K562 (cell line): ENCODE results near the gene PRDX1. TPM values are rescaled to one million over a fixed set of nuclear protein-coding genes. Genes with fewer than 3 reads are reported as not detected.

Experiments
- DEAF1 ChIP-seq: fragments of 450-650 bp; formaldehyde crosslinking; IDR thresholded peaks from 2 replicates; pipeline ENCODE4 v1.4.0; 2020; ENCODE audit warnings: mild to moderate bottlenecking, moderate library complexity
- EP300 ChIP-seq: IDR thresholded peaks from 2 replicates; pipeline ENCODE4 v1.6.1; 2012; ENCODE audit warnings: low read length, improper control_type of control experiment
- HDGF ChIP-seq: fragments of 450-650 bp; IDR thresholded peaks from 2 replicates; pipeline ENCODE4 v1.6.1; 2016
- HLTF ChIP-seq: fragments of 450-650 bp; IDR thresholded peaks from 2 replicates; pipeline ENCODE4 v1.6.1; 2016
- HMG20A ChIP-seq: fragments of 450-650 bp; formaldehyde crosslinking; conservative IDR thresholded peaks from 2 replicates; pipeline ENCODE4 v1.4.0; 2020; ENCODE audit warnings: mild to moderate bottlenecking, mixed read lengths
- MYC ChIP-seq, 2 experiments: fragments of 250-450 bp in 1 of 2; sonication (Bioruptor Pico) in 1 of 2; IDR thresholded peaks; 2 replicates each; pipeline versions ENCODE4 v1.5.1 to v1.6.1; 2012 to 2021; ENCODE audit warnings: low read depth in 2 of 2, borderline replicate concordance in 1 of 2, improper control_type of control experiment in 1 of 2, low read length in 1 of 2, mild to moderate bottlenecking in 1 of 2, moderate library complexity in 1 of 2
- NCOA4 ChIP-seq: fragments of 450-650 bp; IDR thresholded peaks from 2 replicates; pipeline ENCODE4 v1.6.1; 2018; ENCODE audit warnings: mild to moderate bottlenecking; ENCODE audit not compliant: partially characterized antibody
- POLR2AphosphoS2 ChIP-seq: IDR thresholded peaks from 2 replicates; pipeline ENCODE4 v1.6.1; 2012; ENCODE audit warnings: low read length, improper control_type of control experiment
- PURB ChIP-seq: sonication (generic); formaldehyde crosslinking; IDR thresholded peaks from 2 replicates; pipeline ENCODE4 v1.9.0; 2021; ENCODE audit warnings: low read depth, mild to moderate bottlenecking, missing genetic modification reagents
- RAD21 ChIP-seq, 2 experiments: fragments of 250-450 bp in 1 of 2; fragments of 450-650 bp in 1 of 2; sonication (Bioruptor Pico) in 1 of 2; formaldehyde crosslinking in 1 of 2; IDR thresholded peaks in 1 of 2; conservative IDR thresholded peaks in 1 of 2; 2 replicates each; pipeline versions ENCODE4 v1.4.0 to v1.8.0; 2020 to 2022; ENCODE audit warnings: mild to moderate bottlenecking in 2 of 2, moderate library complexity in 1 of 2
- SLC30A9 ChIP-seq: fragments of 250-450 bp; sonication (Bioruptor Pico); IDR thresholded peaks from 2 replicates; pipeline ENCODE4 v1.8.0; 2022; ENCODE audit warnings: mild to moderate bottlenecking, moderate library complexity
- SPI1 ChIP-seq: IDR thresholded peaks from 2 replicates; pipeline ENCODE4 v1.6.1; 2011; ENCODE audit warnings: low read depth, low read length, control low read depth, borderline replicate concordance
- STAG1 ChIP-seq: sonication (generic); formaldehyde crosslinking; IDR thresholded peaks from 2 replicates; pipeline ENCODE4 v1.5.0; 2020; ENCODE audit warnings: missing genetic modification reagents, borderline replicate concordance
- WHSC1 ChIP-seq: IDR thresholded peaks from one replicate; pipeline ENCODE4 v1.6.1; 2012; ENCODE audit warnings: low read length, control low read depth, inconsistent platforms
- YY1 ChIP-seq, 3 experiments: IDR thresholded peaks; 2 replicates each; pipeline ENCODE4 v1.6.1; 2011; ENCODE audit warnings: low read length in 2 of 3, mild to moderate bottlenecking in 2 of 3, moderate library complexity in 2 of 3, borderline replicate concordance in 1 of 3, control low read depth in 1 of 3, low read depth in 1 of 3; ENCODE audit not compliant: insufficient read depth in 3 of 3, insufficient replicate concordance in 2 of 3, control insufficient read depth in 1 of 3, insufficient read length in 1 of 3; ENCODE audit errors: extremely low read depth in 1 of 3
- ZBTB12 ChIP-seq: fragments of 250-450 bp; sonication (Bioruptor Pico); IDR thresholded peaks from 2 replicates; pipeline ENCODE4 v1.4.0; 2020
- ZBTB17 ChIP-seq: fragments of 450-650 bp; formaldehyde crosslinking; IDR thresholded peaks from 2 replicates; pipeline ENCODE4 v1.4.0; 2020; ENCODE audit warnings: mild to moderate bottlenecking
- ZBTB5 ChIP-seq: fragments of 450-650 bp; IDR thresholded peaks from 2 replicates; pipeline ENCODE4 v1.6.1; 2017; ENCODE audit warnings: antibody characterized with exemption
- ZNF224 ChIP-seq: sonication (generic); formaldehyde crosslinking; IDR thresholded peaks from 2 replicates; pipeline ENCODE4 v1.8.0; 2022; ENCODE audit warnings: mild to moderate bottlenecking, missing genetic modification reagents
- ZNF253 ChIP-seq: fragments of 250-450 bp; sonication (Bioruptor Pico); conservative IDR thresholded peaks from 2 replicates; pipeline ENCODE4 v1.6.1; 2021; ENCODE audit warnings: mild to moderate bottlenecking
- ZNF431 ChIP-seq: sonication (generic); formaldehyde crosslinking; IDR thresholded peaks from 2 replicates; pipeline ENCODE4 v1.8.0; 2022; ENCODE audit warnings: mild to moderate bottlenecking, missing genetic modification reagents
- ZNF717 ChIP-seq: fragments of 250-450 bp; sonication (Bioruptor Pico); IDR thresholded peaks from 2 replicates; pipeline ENCODE4 v1.5.0; 2021
- ZNF77 ChIP-seq: fragments of 250-450 bp; sonication (Bioruptor Pico); IDR thresholded peaks from 2 replicates; pipeline ENCODE4 v1.5.0; 2020
- polyA plus RNA-seq, 8 experiments: library from polyadenylated mRNA; depleted of rRNA in 4 of 8; stranded (reverse) in 5 of 8; unstranded in 3 of 8; fragments of >200 nt; fragmentation: Nextera tagmentation in 2 of 8; fragmentation: Illumina TruSeq in 1 of 8; extraction: Ambion mirVana in 2 of 8; extraction: Trizol in 1 of 8; gene quantifications; 2 replicates each; pipeline versions ENCODE4 v1.2.1 to v1.2.3, GENCODE V29; 2011 to 2014; ENCODE audit warnings: inconsistent platforms in 1 of 8, missing spikeins in 1 of 8
- total RNA-seq, 7 experiments: library from RNA; depleted of rRNA in 6 of 7; stranded (reverse); fragments of >200 nt in 6 of 7; fragmentation: Illumina TruSeq in 2 of 7; extraction: Trizol in 2 of 7; gene quantifications; 2 replicates each; pipeline versions ENCODE4 v1.2.1 to v1.2.3, GENCODE V29; 2011 to 2021; ENCODE audit warnings: low replicate concordance in 1 of 7

Gene PRDX1
- total and polyA plus RNA-seq, 9 of the 15 experiments (the other 6 are each of a cell fraction or from before 2014, with no cell fraction given), result 748 to 2,388 (median 1,045) TPM

- TF ChIP-seq ZBTB12 (CRISPR knock-in tag) (no peak), YY1 (IDR thresholded peaks at IDR 0.05; ENCODE audit: borderline replicate concordance in 1 of 3, control insufficient read depth in 1 of 3, extremely low read depth in 1 of 3, insufficient read depth in 3 of 3, insufficient read length in 1 of 3, insufficient replicate concordance in 2 of 3, low read depth in 1 of 3, low read length in 2 of 3) (peak in 2 of 3 experiments; percentile 77 to 80), EP300 (peak; percentile 66; the same call in 1 of the 2 replicates), WHSC1 (no peak), STAG1 (CRISPR knock-in tag) (0 out of 2 replicates have a peak, but pooled peaks have one; percentile 24), MYC (IDR thresholded peaks at IDR 0.05; ENCODE audit: low read depth, low read length) (peak; percentile 90), MYC (CRISPR knock-in tag; IDR thresholded peaks at IDR 0.05; ENCODE audit: borderline replicate concordance, low read depth) (peak; percentile 95; the same call in 1 of the 2 replicates), DEAF1 (no peak), SLC30A9 (CRISPR knock-in tag) (no peak), NCOA4 (peak; percentile 31), ZBTB17 (peak; percentile 3; the same call in 1 of the 2 replicates), HMG20A (CRISPR knock-in tag) (no peak), ZNF717 (CRISPR knock-in tag) (0 out of 2 replicates have a peak, but pooled peaks have one; percentile 41), ZNF431 (CRISPR knock-in tag) (0 out of 2 replicates have a peak, but pooled peaks have one; percentile 77), ZNF77 (CRISPR knock-in tag) (peak; percentile 84; the same call in 1 of the 2 replicates), ZNF253 (CRISPR knock-in tag) (no peak), HDGF (no peak), PURB (no peak), POLR2AphosphoS2 (peak; percentile 99), SPI1 (no peak), HLTF (peak; percentile 94), RAD21 (CRISPR knock-in tag; conservative IDR thresholded peaks at IDR 0.05 in 1 of 2, IDR thresholded peaks at IDR 0.05 in 1 of 2) (peak; percentile 7 to 18), ZBTB5 (no peak), ZNF224 (peak; percentile 90)
Observed at GRCh38 chr1:45521413-45522323, at the start of gene PRDX1 (continued).
